ENCODE measurements around the gene ADAMTS17. TPM values are rescaled to one million over a fixed set of nuclear protein-coding genes. Genes with fewer than 3 reads are reported as not detected.

The ADAMTS17 gene
- total RNA-seq, 1 experiment from 2014 or later, result 1.5 TPM

DNA sequence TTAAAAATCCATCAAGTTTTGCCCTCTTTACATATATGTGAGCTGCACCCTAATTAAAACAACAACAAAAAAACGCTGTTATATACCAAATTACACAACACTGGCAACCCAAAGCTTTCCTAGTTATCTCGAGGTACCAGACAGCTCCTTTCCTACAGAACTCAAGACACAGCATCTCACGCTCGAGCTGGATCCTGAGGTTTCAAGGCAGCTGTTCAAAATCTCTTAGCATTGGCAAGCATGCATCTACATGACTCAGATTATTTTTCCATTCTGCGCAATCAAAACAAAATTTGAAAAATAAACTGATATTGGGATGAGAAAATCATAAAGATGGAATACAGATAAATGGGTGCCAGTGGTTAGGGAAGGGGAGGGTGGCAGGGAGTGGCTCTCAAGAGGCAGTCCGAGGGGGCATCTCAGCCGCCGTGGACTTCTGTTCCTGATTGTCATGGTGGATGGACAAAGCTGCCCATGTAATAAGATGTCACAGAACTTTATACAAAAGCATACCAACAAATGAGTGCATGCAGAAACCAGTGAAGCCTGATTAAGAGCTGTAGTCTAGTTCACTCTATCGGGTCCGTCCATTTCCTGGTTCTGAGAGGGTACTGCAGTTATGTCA is 91.5 kb downstream of the ADAMTS17 start:
- intact Hi-C loops (cut with micrococcal nuclease; ENCODE audit: unreplicated experiment), result no loop called here
- H3K4me1 ChIP-seq, result no peaks in the 10 kb centered on the region
- CTCF ChIA-PET, result no interaction called here
- Mint-ChIP-seq H3K9me3 (ENCODE audit: unreplicated experiment) (no peaks in the 10 kb centered on the region), H3K27me3 (ENCODE audit: insufficient read depth, unreplicated experiment) (no peaks in the 10 kb centered on the region), H3K27ac (ENCODE audit: unreplicated experiment) (no peak overlapping the region), H3K4me3 (ENCODE audit: unreplicated experiment) (no peak overlapping the region), H3K4me1 (ENCODE audit: low read depth, unreplicated experiment) (no peaks in the 10 kb centered on the region), H3K36me3 (ENCODE audit: insufficient read depth, unreplicated experiment) (no peaks in the 10 kb centered on the region)
- POLR2A ChIA-PET, result no interaction called here
- no peak overlapping the region for H3K4me3 ChIP-seq (ENCODE audit: low read depth, low read length)
- H3K9me3 ChIP-seq, result no peaks in the 10 kb centered on the region
- TF ChIP-seq, protein P1, sequence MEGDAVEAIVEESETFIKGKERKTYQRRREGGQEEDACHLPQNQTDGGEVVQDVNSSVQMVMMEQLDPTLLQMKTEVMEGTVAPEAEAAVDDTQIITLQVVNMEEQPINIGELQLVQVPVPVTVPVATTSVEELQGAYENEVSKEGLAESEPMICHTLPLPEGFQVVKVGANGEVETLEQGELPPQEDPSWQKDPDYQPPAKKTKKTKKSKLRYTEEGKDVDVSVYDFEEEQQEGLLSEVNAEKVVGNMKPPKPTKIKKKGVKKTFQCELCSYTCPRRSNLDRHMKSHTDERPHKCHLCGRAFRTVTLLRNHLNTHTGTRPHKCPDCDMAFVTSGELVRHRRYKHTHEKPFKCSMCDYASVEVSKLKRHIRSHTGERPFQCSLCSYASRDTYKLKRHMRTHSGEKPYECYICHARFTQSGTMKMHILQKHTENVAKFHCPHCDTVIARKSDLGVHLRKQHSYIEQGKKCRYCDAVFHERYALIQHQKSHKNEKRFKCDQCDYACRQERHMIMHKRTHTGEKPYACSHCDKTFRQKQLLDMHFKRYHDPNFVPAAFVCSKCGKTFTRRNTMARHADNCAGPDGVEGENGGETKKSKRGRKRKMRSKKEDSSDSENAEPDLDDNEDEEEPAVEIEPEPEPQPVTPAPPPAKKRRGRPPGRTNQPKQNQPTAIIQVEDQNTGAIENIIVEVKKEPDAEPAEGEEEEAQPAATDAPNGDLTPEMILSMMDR (IDR thresholded peaks at IDR 0.05; ENCODE audit: insufficient read depth in 1 of 2, low read depth in 1 of 2, low read length in 1 of 2, severe bottlenecking in 1 of 2, unreplicated experiment in 1 of 2), result no peak
- H3K27me3 ChIP-seq (replicated peaks; ENCODE audit: control insufficient read depth, insufficient read depth, low read length), result no peaks in the 10 kb centered on the region
- no peaks in the 10 kb centered on the region for H3K36me3 ChIP-seq (ENCODE audit: control insufficient read depth, insufficient read depth, low read length)
- no peak for DNase-seq
- no TSS peak for BruUV-seq (replicated peaks)

DNA sequence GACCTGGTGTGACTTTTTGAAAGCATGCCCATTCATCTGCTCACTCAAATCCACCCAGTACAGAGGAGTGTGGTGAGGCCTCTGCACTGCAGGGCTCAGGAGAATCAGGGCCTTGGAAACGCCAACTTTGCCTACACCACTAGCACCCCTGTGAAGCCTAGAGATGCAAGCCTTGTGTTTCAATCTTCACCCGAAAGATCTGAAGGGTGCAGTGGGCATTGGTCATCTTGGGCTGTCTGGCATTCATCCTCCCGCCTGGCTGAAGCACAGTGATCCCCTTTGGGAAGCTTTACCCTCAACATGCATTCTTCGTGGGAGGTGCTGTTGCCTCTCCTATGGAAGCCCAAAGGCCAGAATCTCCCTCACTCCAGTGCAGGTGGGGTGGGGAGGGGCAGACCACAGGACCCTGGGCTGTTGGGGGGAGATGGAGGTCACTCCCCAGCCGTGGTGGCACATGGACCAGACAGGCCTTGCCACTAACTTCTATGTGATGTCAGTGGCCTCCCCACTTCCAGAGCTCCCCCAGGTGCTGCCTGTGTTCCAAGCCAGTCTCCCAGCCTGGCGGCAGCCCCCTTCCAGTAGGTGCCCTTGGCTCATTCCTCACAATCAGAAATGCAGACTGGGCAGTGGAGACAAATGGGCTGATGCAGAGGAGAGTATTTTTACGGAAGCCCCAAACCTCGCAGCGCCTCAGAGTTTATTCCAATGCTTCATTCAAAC is 92.5 kb downstream of the ADAMTS17 start:
- ChIA-PET CTCF (no interaction called here), POLR2A (no interaction called here)
- Mint-ChIP-seq H3K4me1 (ENCODE audit: low read depth, unreplicated experiment) (no peaks in the 10 kb centered on the region), H3K27me3 (ENCODE audit: insufficient read depth, unreplicated experiment) (no peaks in the 10 kb centered on the region), H3K36me3 (ENCODE audit: insufficient read depth, unreplicated experiment) (no peaks in the 10 kb centered on the region), H3K9me3 (ENCODE audit: unreplicated experiment) (no peaks in the 10 kb centered on the region), H3K27ac (ENCODE audit: unreplicated experiment) (no peak overlapping the region), H3K4me3 (ENCODE audit: unreplicated experiment) (no peak overlapping the region)
- Histone ChIP-seq H3K27me3 (replicated peaks; ENCODE audit: control insufficient read depth, insufficient read depth, low read length) (no peaks in the 10 kb centered on the region), H3K4me3 (ENCODE audit: low read depth, low read length) (no peak overlapping the region), H3K4me1 (no peaks in the 10 kb centered on the region), H3K9me3 (no peaks in the 10 kb centered on the region), H3K36me3 (ENCODE audit: control insufficient read depth, insufficient read depth, low read length) (no peaks in the 10 kb centered on the region)
- TF ChIP-seq, protein P1 (IDR thresholded peaks at IDR 0.05; ENCODE audit: insufficient read depth in 1 of 2, low read depth in 1 of 2, low read length in 1 of 2, severe bottlenecking in 1 of 2, unreplicated experiment in 1 of 2), result no peak
- no peak for DNase-seq
- BruUV-seq (replicated peaks), result no TSS peak
- intact Hi-C loops (cut with micrococcal nuclease; ENCODE audit: unreplicated experiment), result no loop called here

DNA sequence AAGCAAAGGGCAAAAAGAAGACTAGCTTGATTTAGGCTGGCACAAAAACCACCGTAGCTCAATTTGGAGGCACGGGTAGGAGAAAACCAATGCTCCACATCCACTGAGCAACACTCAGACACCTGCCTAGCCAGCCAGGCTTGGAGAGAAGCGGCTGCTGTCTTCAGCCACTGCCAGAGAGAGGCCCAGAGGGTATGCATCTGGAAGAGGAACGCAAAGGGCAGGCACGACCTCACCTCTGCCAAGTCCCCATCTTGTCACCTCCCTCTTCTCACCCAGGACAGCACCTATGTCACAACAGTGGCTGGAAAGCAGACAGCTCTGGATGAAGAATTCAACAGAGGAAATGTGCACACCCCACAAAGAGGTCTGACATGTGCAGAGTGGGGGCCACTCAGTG is 93.5 kb downstream of the ADAMTS17 start:
- no peaks in the 10 kb centered on the region for H3K4me1 Mint-ChIP-seq (ENCODE audit: low read depth, unreplicated experiment)
- no TSS peak for BruUV-seq (replicated peaks)
- no peak overlapping the region for H3K4me3 Mint-ChIP-seq (ENCODE audit: unreplicated experiment)
- no peaks in the 10 kb centered on the region for H3K27me3 Mint-ChIP-seq (ENCODE audit: insufficient read depth, unreplicated experiment)
- CTCF ChIA-PET, result no interaction called here
- no peak for DNase-seq
- Histone ChIP-seq H3K27me3 (replicated peaks; ENCODE audit: control insufficient read depth, insufficient read depth, low read length) (no peaks in the 10 kb centered on the region), H3K36me3 (ENCODE audit: control insufficient read depth, insufficient read depth, low read length) (no peaks in the 10 kb centered on the region), H3K9me3 (no peaks in the 10 kb centered on the region), H3K4me3 (ENCODE audit: low read depth, low read length) (no peak overlapping the region), H3K4me1 (no peaks in the 10 kb centered on the region)
- POLR2A ChIA-PET, result no interaction called here
- intact Hi-C loops (cut with micrococcal nuclease; ENCODE audit: unreplicated experiment), result no loop called here
- TF ChIP-seq, protein P1 (IDR thresholded peaks at IDR 0.05; ENCODE audit: insufficient read depth in 1 of 2, low read depth in 1 of 2, low read length in 1 of 2, severe bottlenecking in 1 of 2, unreplicated experiment in 1 of 2), result no peak
- no peaks in the 10 kb centered on the region for H3K36me3 Mint-ChIP-seq (ENCODE audit: insufficient read depth, unreplicated experiment)
- no peaks in the 10 kb centered on the region for H3K9me3 Mint-ChIP-seq (ENCODE audit: unreplicated experiment)
- H3K27ac Mint-ChIP-seq (ENCODE audit: unreplicated experiment), result no peak overlapping the region
